ENCODE results near the gene LAPTM5. TPM values are rescaled to one million over a fixed set of nuclear protein-coding genes. Genes with fewer than 3 reads are reported as not detected.

Gene LAPTM5
- total and polyA plus RNA-seq, 10 donors, result 419 to 747 (median 577) TPM

DNA sequence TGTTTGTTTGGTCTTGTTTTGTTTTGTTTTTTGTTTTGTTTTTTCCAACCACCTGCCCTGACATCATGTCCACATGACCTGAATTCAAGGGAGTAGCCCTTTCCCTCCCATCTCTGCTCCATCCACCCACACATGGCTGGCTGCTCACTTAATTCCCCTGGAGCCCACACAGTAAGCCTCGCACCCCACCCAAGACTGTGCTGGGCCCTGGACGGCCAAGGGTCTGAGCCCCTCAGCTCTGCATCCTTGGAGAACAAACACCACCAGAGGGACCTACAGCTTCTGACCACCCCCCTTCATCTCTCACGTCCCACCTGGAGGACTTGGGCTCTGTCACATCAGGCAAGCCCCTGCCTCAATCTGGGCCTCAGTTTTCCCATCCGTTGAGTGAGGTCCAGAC, 73.3 kb downstream of the LAPTM5 start:
- WGBS, 5 donors, result 68 to 87% (median 84%) methylated on average over 4 of the region's 4 CpGs
- no peak overlapping the region for H3K27ac ChIP-seq
- peaks cover 0 to 14% (median 10%) of the 10 kb centered on the region in 8 donors for H3K9me3 ChIP-seq
- intact Hi-C loops (cut with DNase I; ENCODE audit: low total_unique reads), result no loop called here
- H3K27me3 ChIP-seq (replicated peaks in 1 of 7), result peaks cover 0 to 92% (median 39%) of the 10 kb centered on the region in 7 donors
- peaks cover 0 to 18% (median 8%) of the 10 kb centered on the region in 6 donors for H3K4me1 ChIP-seq
- H3K36me3 ChIP-seq, result no peaks in the 10 kb centered on the region
- no peak for TF ChIP-seq POLR2AphosphoS5 (IDR thresholded peaks at IDR 0.05)
- TF ChIP-seq, protein P1, sequence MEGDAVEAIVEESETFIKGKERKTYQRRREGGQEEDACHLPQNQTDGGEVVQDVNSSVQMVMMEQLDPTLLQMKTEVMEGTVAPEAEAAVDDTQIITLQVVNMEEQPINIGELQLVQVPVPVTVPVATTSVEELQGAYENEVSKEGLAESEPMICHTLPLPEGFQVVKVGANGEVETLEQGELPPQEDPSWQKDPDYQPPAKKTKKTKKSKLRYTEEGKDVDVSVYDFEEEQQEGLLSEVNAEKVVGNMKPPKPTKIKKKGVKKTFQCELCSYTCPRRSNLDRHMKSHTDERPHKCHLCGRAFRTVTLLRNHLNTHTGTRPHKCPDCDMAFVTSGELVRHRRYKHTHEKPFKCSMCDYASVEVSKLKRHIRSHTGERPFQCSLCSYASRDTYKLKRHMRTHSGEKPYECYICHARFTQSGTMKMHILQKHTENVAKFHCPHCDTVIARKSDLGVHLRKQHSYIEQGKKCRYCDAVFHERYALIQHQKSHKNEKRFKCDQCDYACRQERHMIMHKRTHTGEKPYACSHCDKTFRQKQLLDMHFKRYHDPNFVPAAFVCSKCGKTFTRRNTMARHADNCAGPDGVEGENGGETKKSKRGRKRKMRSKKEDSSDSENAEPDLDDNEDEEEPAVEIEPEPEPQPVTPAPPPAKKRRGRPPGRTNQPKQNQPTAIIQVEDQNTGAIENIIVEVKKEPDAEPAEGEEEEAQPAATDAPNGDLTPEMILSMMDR (IDR thresholded peaks at IDR 0.05 in 8 of 11, conservative IDR thresholded peaks at IDR 0.05 in 3 of 11), result no peak
- no peak for TF ChIP-seq POLR2A (IDR thresholded peaks at IDR 0.05)
- no peak overlapping the region for H3K4me3 ChIP-seq
- DNase-seq, result no peak

DNA sequence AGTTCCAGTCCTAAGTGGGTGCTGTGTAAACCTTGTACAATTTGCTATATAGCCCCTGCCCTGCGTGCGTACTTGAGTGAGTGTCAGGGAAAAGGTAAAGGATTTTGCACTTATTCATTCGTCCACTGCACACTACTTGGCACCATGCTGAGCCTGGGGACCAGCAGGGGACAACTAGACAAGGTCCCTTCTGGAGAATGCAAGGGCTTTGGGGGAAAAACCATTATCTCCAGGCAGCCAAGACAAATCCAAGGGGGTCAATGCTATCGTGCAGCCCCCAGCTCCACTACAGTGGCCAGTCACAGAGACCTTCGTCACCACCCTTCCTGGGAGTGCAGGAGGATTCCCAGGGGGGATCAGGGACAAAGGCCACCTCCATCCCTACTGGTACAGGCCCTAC, 73.9 kb downstream of the LAPTM5 start:
- Histone ChIP-seq H3K27me3 (replicated peaks in 1 of 7) (peaks cover 0 to 92% (median 39%) of the 10 kb centered on the region in 7 donors), H3K27ac (no peak overlapping the region), H3K9me3 (peaks cover 0 to 17% (median 10%) of the 10 kb centered on the region in 8 donors), H3K4me1 (peaks cover 0 to 18% (median 8%) of the 10 kb centered on the region in 6 donors), H3K4me3 (no peak overlapping the region), H3K36me3 (no peaks in the 10 kb centered on the region)
- no peak for DNase-seq
- WGBS, 5 donors, result 64 to 89% (median 80%) methylated on average over 5 of the region's 5 CpGs
- TF ChIP-seq, protein P1 (IDR thresholded peaks at IDR 0.05 in 8 of 11, conservative IDR thresholded peaks at IDR 0.05 in 3 of 11), result no peak
- TF ChIP-seq POLR2A (IDR thresholded peaks at IDR 0.05), result no peak
- no peak for TF ChIP-seq POLR2AphosphoS5 (IDR thresholded peaks at IDR 0.05)
- intact Hi-C loops (cut with DNase I; ENCODE audit: low total_unique reads), result no loop called here

Small RNA genes lying within 50 kb of the gene (microRNA-seq; reads per million reads assigned to microRNA genes)
- 0 to 1.1 (median 0) reads per million in 3 donors for gene MIR4420

Small RNA genes lying within 50 kb of the gene (small RNA-seq; reads per million reads assigned to genes)
- gene MIR4420, result 0 to 0.68 (median 0.10) reads per million in 4 donors

Other genes with a start within 250 kb of the LAPTM5 start
- gene MATN1, start 34.2 kb downstream of the LAPTM5 start, total RNA-seq, result 1 to 10 TPM in 1 of 7 donors, under 1 TPM in 5, not detected in 1; 0.30 to 1.1 (median 0.69) TPM
- under 1 TPM; 0.04 to 0.08 (median 0.06) TPM for gene MATN1, start 34.2 kb downstream of the LAPTM5 start, polyA plus RNA-seq
- gene SDC3, start 151.0 kb upstream of the LAPTM5 start, total RNA-seq, result 100 to 1,000 TPM; 134 to 347 (median 175) TPM
- 10 to 100 TPM in 2 of 3 donors, 1 to 10 TPM in 1; 8.0 to 43.5 (median 14.5) TPM for gene SDC3, start 151.0 kb upstream of the LAPTM5 start, polyA plus RNA-seq

Measured in spleen (tissue), 11 donors.